ENCODE data around the gene HCST. TPM values are rescaled to one million over a fixed set of nuclear protein-coding genes. Genes with fewer than 3 reads are reported as not detected.
A peak's percentile ranks its signal among the peaks of the same experiment; 100 is the strongest.

HCST gene
- total and polyA plus RNA-seq, 2 donors from 2014 or later: 10.6 to 16.7 TPM

- TF ChIP-seq CTCF (IDR thresholded peaks at IDR 0.05; ENCODE audit: borderline replicate concordance, extremely low read depth, insufficient read depth): no peak
- peak; percentile 91 to 96 (median 94) for DNase-seq
- Histone ChIP-seq H3K9me3 (ENCODE audit: control insufficient read depth in 2 of 3, insufficient read depth in 1 of 3, low read length in 3 of 3) (no peaks in the 10 kb centered on the region), H3K27ac (ENCODE audit: low read depth in 2 of 2, low read length in 2 of 2) (no peak overlapping the region), H3K27me3 (ENCODE audit: control insufficient read depth, insufficient read depth, low read length) (no peaks in the 10 kb centered on the region), H3K4me3 (ENCODE audit: low read length in 3 of 3) (no peak overlapping the region), H3K36me3 (ENCODE audit: control insufficient read depth in 2 of 3, insufficient read depth in 3 of 3, low read length in 3 of 3) (no peaks in the 10 kb centered on the region), H3K4me1 (ENCODE audit: control insufficient read depth in 2 of 3, insufficient read depth in 2 of 3, low read depth in 1 of 3, low read length in 3 of 3) (no peaks in the 10 kb centered on the region), H3K9ac (ENCODE audit: low read length in 3 of 3) (no peak overlapping the region)
- intact Hi-C loops (cut with DNase I): loop anchor here (5.0 kb wide), 1 partner anchor 52 kb away; no protein-coding TSS in a partner anchor
- FAIRE-seq: no peak
Observed at GRCh38 chr19:35879770-35880317, 22.5 kb upstream of the HCST start.

GRCh38 chr19:35882114-35882832, 20.1 kb upstream of the HCST start:
- DNase-seq: peak in 3 of 5 donors; percentile 65 to 87 (median 77)
- TF ChIP-seq CTCF (IDR thresholded peaks at IDR 0.05; ENCODE audit: borderline replicate concordance, extremely low read depth, insufficient read depth): peak; percentile 58

GRCh38 chr19:35883882-35884281, 18.4 kb upstream of the HCST start:
- no peak for TF ChIP-seq CTCF (IDR thresholded peaks at IDR 0.05; ENCODE audit: borderline replicate concordance, extremely low read depth, insufficient read depth)
- Histone ChIP-seq H3K36me3 (ENCODE audit: control insufficient read depth in 2 of 3, insufficient read depth in 3 of 3, low read length in 3 of 3) (peaks cover 0 to 9% (median 3%) of the 10 kb centered on the region in 3 donors), H3K9me3 (ENCODE audit: control insufficient read depth in 2 of 3, insufficient read depth in 1 of 3, low read length in 3 of 3) (no peaks in the 10 kb centered on the region), H3K27ac (ENCODE audit: low read depth in 2 of 2, low read length in 2 of 2) (no peak overlapping the region), H3K27me3 (ENCODE audit: control insufficient read depth, insufficient read depth, low read length) (no peaks in the 10 kb centered on the region), H3K9ac (ENCODE audit: low read length in 3 of 3) (no peak overlapping the region), H3K4me1 (ENCODE audit: control insufficient read depth in 2 of 3, insufficient read depth in 2 of 3, low read depth in 1 of 3, low read length in 3 of 3) (no peaks in the 10 kb centered on the region), H3K4me3 (ENCODE audit: low read length in 3 of 3) (no peak overlapping the region)
- intact Hi-C loops (cut with DNase I): loop anchor here (5.0 kb wide), 1 partner anchor 48 kb away; no protein-coding TSS in a partner anchor
- FAIRE-seq: no peak
- DNase-seq: no peak

More at GRCh38 chr19:35882114-35882832, 20.1 kb upstream of the HCST start:
- Histone ChIP-seq H3K27ac (ENCODE audit: low read depth in 2 of 2, low read length in 2 of 2) (no peak overlapping the region), H3K4me3 (ENCODE audit: low read length in 3 of 3) (no peak overlapping the region), H3K4me1 (ENCODE audit: control insufficient read depth in 2 of 3, insufficient read depth in 2 of 3, low read depth in 1 of 3, low read length in 3 of 3) (no peaks in the 10 kb centered on the region), H3K9ac (ENCODE audit: low read length in 3 of 3) (no peak overlapping the region), H3K36me3 (ENCODE audit: control insufficient read depth in 2 of 3, insufficient read depth in 3 of 3, low read length in 3 of 3) (no peaks in the 10 kb centered on the region), H3K27me3 (ENCODE audit: control insufficient read depth, insufficient read depth, low read length) (no peaks in the 10 kb centered on the region), H3K9me3 (ENCODE audit: control insufficient read depth in 2 of 3, insufficient read depth in 1 of 3, low read length in 3 of 3) (no peaks in the 10 kb centered on the region)
- FAIRE-seq: peak; percentile 92
- intact Hi-C loops (cut with DNase I): loop anchor here (5.0 kb wide), 1 partner anchor 50 kb away; no protein-coding TSS in a partner anchor

Data from kidney (tissue), 14 donors.